BLaER1 (cell line): ENCODE measurements around the gene ANO2.

Source experiments
- H3K27ac ChIP-seq: shearing (Covaris generic); formaldehyde crosslinking; 2 replicates; pipeline ENCODE4 v1.8.1; 2022
- H3K27me3 ChIP-seq: shearing (Covaris generic); formaldehyde crosslinking; 2 replicates; pipeline ENCODE4 v1.8.1; 2022
- H3K36me3 ChIP-seq: shearing (Covaris generic); formaldehyde crosslinking; 2 replicates; pipeline ENCODE4 v1.8.1; 2022
- H3K4me1 ChIP-seq: shearing (Covaris generic); formaldehyde crosslinking; 2 replicates; pipeline ENCODE4 v1.8.1; 2022
- H3K4me2 ChIP-seq: shearing (Covaris generic); formaldehyde crosslinking; 2 replicates; pipeline ENCODE4 v1.8.1; 2022
- H3K4me3 ChIP-seq: shearing (Covaris generic); formaldehyde crosslinking; 2 replicates; pipeline ENCODE4 v1.8.1; 2022
- H3K9ac ChIP-seq: shearing (Covaris generic); formaldehyde crosslinking; 2 replicates; pipeline ENCODE4 v1.8.1; 2022
- H3K9me3 ChIP-seq: shearing (Covaris generic); formaldehyde crosslinking; 2 replicates; pipeline ENCODE4 v1.8.1; 2022
- H4K20me1 ChIP-seq: shearing (Covaris generic); formaldehyde crosslinking; 2 replicates; pipeline ENCODE4 v1.8.1; 2022
- Cebpa-rat ChIP-seq: shearing (Covaris generic); IDR thresholded peaks from 2 replicates; pipeline ENCODE4 v1.8.1; 2022

Gene ANO2

GRCh38 chr12:5739917-5740316, 205.1 kb downstream of the ANO2 start:
- no peak for TF ChIP-seq Cebpa-rat
- Histone ChIP-seq H3K4me1 (no peaks in the 10 kb centered on the region), H3K27me3 (no peaks in the 10 kb centered on the region), H4K20me1 (no peaks in the 10 kb centered on the region), H3K9ac (no peak overlapping the region), H3K27ac (no peak overlapping the region), H3K4me3 (no peak overlapping the region), H3K36me3 (no peaks in the 10 kb centered on the region), H3K9me3 (no peaks in the 10 kb centered on the region), H3K4me2 (no peak overlapping the region)

DNA sequence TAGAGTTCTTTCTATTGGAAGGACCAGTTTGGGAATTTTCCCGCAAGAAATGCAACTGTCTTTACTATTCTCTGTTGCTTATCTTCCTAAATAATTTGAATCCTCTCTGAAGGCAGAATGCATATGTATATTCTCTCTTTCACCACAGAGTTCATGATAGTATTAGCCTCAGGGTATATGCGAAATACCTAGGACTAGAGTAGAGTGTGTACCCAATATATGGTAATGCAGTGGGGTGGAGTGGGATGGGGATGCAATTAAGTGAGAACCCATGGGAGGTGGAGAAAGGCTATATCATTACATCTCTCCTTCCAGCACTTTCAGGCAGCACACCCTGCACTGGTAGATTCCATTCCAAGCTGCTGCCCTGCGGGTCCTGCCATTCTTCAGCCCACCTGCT, 207.3 kb downstream of the ANO2 start:
- Histone ChIP-seq H3K9ac (no peak overlapping the region), H3K36me3 (no peaks in the 10 kb centered on the region), H3K27ac (no peak overlapping the region), H3K4me3 (no peak overlapping the region), H3K27me3 (no peaks in the 10 kb centered on the region), H3K4me2 (no peak overlapping the region), H4K20me1 (no peaks in the 10 kb centered on the region), H3K9me3 (no peaks in the 10 kb centered on the region), H3K4me1 (no peaks in the 10 kb centered on the region)
- TF ChIP-seq Cebpa-rat: no peak

- no peak for TF ChIP-seq Cebpa-rat
- Histone ChIP-seq H3K27me3 (no peaks in the 10 kb centered on the region), H3K4me3 (no peak overlapping the region), H3K36me3 (no peaks in the 10 kb centered on the region), H3K9ac (no peak overlapping the region), H3K27ac (no peak overlapping the region), H3K4me1 (no peaks in the 10 kb centered on the region), H3K9me3 (no peaks in the 10 kb centered on the region), H4K20me1 (no peaks in the 10 kb centered on the region), H3K4me2 (no peak overlapping the region)
These were observed 208.5 kb downstream of the ANO2 start for GRCh38 chr12:5736527-5736926.

GRCh38 chr12:5736016-5736415, 209.0 kb downstream of the ANO2 start:
- no peak for TF ChIP-seq Cebpa-rat
- Histone ChIP-seq H3K27ac (no peak overlapping the region), H4K20me1 (no peaks in the 10 kb centered on the region), H3K4me1 (no peaks in the 10 kb centered on the region), H3K4me3 (no peak overlapping the region), H3K4me2 (no peak overlapping the region), H3K9me3 (no peaks in the 10 kb centered on the region), H3K9ac (no peak overlapping the region), H3K36me3 (no peaks in the 10 kb centered on the region), H3K27me3 (no peaks in the 10 kb centered on the region)

DNA sequence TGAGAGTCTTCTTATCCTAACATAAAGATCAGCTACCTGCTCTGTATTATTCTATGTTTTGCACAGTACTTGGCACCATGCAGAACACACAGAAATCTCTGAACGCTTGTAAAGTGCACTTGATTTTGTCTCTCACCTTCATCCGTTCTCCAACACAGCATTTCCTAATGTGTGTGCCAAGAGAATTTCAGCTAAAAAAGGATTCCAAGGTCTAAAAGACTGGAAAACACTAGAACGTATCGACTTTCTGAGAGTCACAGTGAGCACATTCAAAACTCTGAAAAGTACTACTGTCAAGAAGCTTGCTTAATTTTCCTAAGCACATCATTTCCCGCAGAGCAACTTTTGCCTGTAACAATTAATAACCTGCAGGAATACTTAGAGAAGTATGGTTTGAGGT, 211.1 kb downstream of the ANO2 start:
- Histone ChIP-seq H3K4me3 (no peak overlapping the region), H3K4me2 (no peak overlapping the region), H3K9me3 (no peaks in the 10 kb centered on the region), H3K4me1 (no peaks in the 10 kb centered on the region), H4K20me1 (no peaks in the 10 kb centered on the region), H3K27ac (no peak overlapping the region), H3K36me3 (no peaks in the 10 kb centered on the region), H3K9ac (no peak overlapping the region), H3K27me3 (no peaks in the 10 kb centered on the region)
- TF ChIP-seq Cebpa-rat: no peak

DNA sequence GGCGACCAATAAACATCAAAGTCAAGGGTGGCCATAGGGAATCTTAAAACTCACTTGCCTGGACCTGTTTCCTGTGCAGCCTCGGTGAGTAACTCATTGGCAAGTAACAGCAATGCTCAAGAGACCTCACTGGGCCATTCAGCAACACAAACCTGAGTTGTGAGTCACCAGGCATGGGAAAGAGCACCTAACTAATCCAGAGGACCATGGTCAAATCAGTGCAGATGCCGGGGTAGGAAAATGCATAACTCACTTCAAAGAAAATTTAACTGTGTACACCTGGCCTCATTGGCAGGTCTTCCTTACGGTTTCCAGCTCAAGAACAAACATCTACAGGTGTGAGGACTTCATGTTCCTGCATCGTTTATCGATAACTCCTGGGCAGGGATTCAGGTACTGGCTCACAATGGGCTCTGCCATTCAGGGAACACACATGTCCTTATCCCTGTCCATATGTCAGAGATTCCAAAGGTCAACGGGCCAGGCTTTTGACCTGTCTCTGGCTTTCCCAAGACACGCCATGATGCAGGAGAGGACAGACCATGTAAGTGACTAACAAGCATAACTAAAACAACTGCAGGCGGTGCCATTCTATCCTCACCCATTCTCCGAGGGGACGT, 211.8 kb downstream of the ANO2 start:
- TF ChIP-seq Cebpa-rat: no peak
- no peak overlapping the region for H3K9ac ChIP-seq
- H3K27me3 ChIP-seq: no peaks in the 10 kb centered on the region
- no peak overlapping the region for H3K27ac ChIP-seq
- H3K36me3 ChIP-seq: no peaks in the 10 kb centered on the region
- H3K4me3 ChIP-seq: no peak overlapping the region
- no peaks in the 10 kb centered on the region for H3K9me3 ChIP-seq
- no peak overlapping the region for H3K4me2 ChIP-seq
- no peaks in the 10 kb centered on the region for H3K4me1 ChIP-seq
- no peaks in the 10 kb centered on the region for H4K20me1 ChIP-seq

DNA sequence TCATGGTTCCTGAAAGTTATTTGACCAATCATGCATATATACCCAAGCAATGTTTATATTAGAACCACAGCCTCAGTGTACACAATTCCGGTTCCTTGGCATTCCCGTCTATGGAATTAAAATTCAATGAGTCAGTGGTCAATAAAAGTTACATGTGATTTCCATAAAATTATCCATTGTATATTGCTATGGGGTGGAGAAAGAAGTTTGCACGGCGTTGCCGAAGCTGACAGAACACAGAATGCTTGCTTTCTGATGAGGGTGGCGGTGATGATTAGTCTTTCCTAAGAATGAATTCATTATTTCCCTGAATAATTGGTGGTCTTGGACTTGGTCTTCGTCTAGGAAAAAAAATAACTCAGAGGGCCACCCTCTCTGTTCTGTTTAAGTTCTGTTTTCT, 214.1 kb downstream of the ANO2 start:
- H3K27ac ChIP-seq: no peak overlapping the region
- no peaks in the 10 kb centered on the region for H3K27me3 ChIP-seq
- H3K36me3 ChIP-seq: no peaks in the 10 kb centered on the region
- H4K20me1 ChIP-seq: no peaks in the 10 kb centered on the region
- H3K9me3 ChIP-seq: no peaks in the 10 kb centered on the region
- no peak for TF ChIP-seq Cebpa-rat
- H3K4me3 ChIP-seq: no peak overlapping the region
- no peaks in the 10 kb centered on the region for H3K4me1 ChIP-seq
- H3K9ac ChIP-seq: no peak overlapping the region
- no peak overlapping the region for H3K4me2 ChIP-seq

DNA sequence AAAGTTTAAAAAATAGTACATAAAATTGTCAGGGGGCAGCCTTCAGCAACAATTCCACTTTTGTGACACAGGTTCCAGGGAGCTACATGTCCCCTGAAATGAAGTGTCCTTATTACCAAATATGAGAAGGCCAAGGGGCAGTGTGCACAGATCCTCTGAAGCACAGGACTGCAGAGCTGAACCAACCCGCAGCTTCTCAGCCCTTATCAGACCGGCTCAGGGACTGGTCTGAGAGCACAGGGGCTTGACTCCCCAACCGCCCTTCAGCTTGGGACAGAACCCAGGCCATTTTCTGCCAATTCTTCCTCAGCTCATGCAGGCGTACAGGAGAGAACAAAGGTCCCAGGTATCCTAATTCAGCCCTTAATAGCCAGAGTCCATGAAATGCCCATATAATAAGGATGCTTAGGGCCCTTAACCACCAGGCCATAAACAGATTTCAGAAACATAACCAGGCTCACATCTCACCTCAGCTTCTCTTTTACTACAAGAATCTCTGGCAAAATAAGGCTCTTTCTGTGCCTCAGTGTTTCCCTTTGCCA, 221.3 kb downstream of the ANO2 start:
- H3K27me3 ChIP-seq: no peaks in the 10 kb centered on the region
- no peak overlapping the region for H3K4me3 ChIP-seq
- H4K20me1 ChIP-seq: no peaks in the 10 kb centered on the region
- no peak overlapping the region for H3K27ac ChIP-seq
- H3K4me1 ChIP-seq: no peaks in the 10 kb centered on the region
- no peak overlapping the region for H3K9ac ChIP-seq
- TF ChIP-seq Cebpa-rat: no peak
- no peaks in the 10 kb centered on the region for H3K36me3 ChIP-seq
- no peaks in the 10 kb centered on the region for H3K9me3 ChIP-seq
- no peak overlapping the region for H3K4me2 ChIP-seq

- no peaks in the 10 kb centered on the region for H4K20me1 ChIP-seq
- no peak overlapping the region for H3K27ac ChIP-seq
- TF ChIP-seq Cebpa-rat: no peak
- no peaks in the 10 kb centered on the region for H3K9me3 ChIP-seq
- no peak overlapping the region for H3K9ac ChIP-seq
- H3K4me2 ChIP-seq: no peak overlapping the region
- H3K27me3 ChIP-seq: no peaks in the 10 kb centered on the region
- H3K4me3 ChIP-seq: no peak overlapping the region
- H3K36me3 ChIP-seq: no peaks in the 10 kb centered on the region
- no peaks in the 10 kb centered on the region for H3K4me1 ChIP-seq
These were observed 222.0 kb downstream of the ANO2 start for GRCh38 chr12:5723071-5723470.

DNA sequence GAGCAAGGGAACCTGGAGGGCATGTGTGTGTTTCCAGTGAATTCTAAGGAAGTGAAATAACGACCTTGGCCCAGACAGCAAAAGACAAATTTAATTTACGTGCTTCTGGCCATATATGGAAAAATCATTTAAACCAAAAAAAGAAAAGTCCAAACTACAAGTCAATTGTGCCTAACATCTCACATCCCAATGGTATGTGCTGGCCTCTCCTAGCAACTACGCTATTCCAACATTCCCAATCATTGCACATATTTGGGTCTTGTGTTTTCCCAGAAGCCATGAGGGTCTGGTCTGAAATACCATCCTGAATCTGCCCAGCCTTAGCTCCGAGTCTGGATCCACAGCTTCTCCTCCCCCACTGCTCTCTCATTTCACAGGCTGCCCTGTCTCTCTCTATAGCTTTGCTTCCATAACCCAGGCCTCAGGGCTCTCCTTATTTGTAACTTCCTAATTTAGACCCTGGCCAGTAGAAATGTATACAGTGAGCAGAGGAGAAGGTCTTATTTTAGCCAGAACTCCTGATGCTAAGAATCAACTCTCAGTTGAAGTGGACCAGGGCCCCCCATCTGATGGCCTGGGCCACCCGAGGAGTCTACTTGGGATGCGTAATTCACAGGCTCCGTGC, 224.6 kb downstream of the ANO2 start:
- Histone ChIP-seq H3K4me3 (no peak overlapping the region), H3K36me3 (no peaks in the 10 kb centered on the region), H3K4me1 (no peaks in the 10 kb centered on the region), H3K27me3 (no peaks in the 10 kb centered on the region), H4K20me1 (no peaks in the 10 kb centered on the region), H3K9ac (no peak overlapping the region), H3K9me3 (no peaks in the 10 kb centered on the region), H3K4me2 (no peak overlapping the region), H3K27ac (no peak overlapping the region)
- no peak for TF ChIP-seq Cebpa-rat
